GM12872 (cell line): ENCODE measurements around the gene ERMARD.

ENCODE experiments used
- TF ChIP-seq, protein P1 (sequence below): IDR thresholded peaks from 3 replicates; pipeline ENCODE4 v1.5.1; 2011; ENCODE audit warnings: low read depth, mild to moderate bottlenecking, low read length, moderate library complexity; ENCODE audit not compliant: insufficient read depth

ERMARD gene

GRCh38 chr6:169824848-169825557 is 73.6 kb downstream of the ERMARD start:
- TF ChIP-seq, protein P1, sequence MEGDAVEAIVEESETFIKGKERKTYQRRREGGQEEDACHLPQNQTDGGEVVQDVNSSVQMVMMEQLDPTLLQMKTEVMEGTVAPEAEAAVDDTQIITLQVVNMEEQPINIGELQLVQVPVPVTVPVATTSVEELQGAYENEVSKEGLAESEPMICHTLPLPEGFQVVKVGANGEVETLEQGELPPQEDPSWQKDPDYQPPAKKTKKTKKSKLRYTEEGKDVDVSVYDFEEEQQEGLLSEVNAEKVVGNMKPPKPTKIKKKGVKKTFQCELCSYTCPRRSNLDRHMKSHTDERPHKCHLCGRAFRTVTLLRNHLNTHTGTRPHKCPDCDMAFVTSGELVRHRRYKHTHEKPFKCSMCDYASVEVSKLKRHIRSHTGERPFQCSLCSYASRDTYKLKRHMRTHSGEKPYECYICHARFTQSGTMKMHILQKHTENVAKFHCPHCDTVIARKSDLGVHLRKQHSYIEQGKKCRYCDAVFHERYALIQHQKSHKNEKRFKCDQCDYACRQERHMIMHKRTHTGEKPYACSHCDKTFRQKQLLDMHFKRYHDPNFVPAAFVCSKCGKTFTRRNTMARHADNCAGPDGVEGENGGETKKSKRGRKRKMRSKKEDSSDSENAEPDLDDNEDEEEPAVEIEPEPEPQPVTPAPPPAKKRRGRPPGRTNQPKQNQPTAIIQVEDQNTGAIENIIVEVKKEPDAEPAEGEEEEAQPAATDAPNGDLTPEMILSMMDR = no peak

- TF ChIP-seq, protein P1 = no peak
These were observed 74.3 kb downstream of the ERMARD start for GRCh38 chr6:169825558-169826225.

- TF ChIP-seq, protein P1 = no peak
These were observed 75.3 kb downstream of the ERMARD start for GRCh38 chr6:169826697-169827096.

DNA sequence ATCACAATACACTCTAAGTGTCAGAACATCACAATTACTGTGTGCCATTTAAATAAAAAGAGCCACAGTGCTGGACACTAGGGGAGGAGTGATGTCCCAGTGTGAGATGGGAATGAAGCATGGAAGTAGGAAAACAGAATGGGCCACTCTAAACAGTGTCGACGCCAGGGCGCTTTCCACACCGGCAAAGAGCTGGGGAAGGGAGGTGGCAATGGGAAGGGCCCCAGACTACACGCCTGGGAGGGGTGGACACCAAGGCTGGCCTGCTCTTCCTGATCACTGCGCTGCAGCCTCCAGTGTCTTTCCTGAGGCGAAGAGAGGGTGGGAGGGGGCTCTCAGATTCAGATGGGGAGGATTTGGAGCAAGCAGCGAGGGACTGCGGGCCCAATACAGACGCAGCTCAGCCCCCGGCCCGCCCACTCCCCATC is 75.9 kb downstream of the ERMARD start:
- TF ChIP-seq, protein P1 = no peak

DNA sequence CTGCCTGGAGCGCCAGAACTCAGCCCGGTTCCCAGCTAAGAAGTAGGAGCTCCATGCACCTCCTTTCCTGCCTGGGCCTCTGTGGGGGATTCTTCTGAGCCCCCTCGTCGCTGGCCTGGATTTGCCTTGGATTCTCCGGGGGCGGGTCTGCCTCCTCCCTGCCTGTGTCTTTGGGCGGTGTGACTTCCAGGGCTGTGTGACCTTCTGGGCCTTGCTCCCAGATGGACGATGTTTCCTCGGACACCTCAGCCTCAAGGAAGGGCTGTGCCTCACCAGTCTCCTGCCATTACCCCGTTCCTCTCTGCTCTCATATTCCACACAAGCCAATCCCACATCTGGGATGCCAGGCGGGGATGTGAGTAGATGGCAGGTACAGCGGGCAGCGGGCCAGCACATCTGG is 76.8 kb downstream of the ERMARD start:
- TF ChIP-seq, protein P1 = no peak

DNA sequence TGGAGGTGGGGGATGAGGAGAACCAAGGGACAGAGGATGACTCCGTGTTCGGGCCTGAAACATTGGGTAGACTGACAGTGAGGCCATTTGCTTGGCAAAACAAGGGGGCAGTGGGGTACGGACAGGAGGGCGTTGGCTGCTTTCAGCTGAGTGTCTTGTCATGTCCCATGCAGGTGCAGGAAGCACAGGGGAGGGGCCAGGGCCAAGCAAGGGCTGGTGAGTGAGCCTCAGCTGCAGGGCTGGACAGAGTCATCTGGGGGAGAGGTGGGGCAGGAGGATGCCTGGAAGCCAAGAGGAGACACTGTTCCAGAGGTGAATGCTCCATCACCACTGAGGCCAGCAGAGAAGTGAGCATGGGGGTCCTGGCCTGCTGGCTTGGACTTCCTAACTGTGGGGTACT is 78.4 kb downstream of the ERMARD start:
- TF ChIP-seq, protein P1 = no peak

- TF ChIP-seq, protein P1 = no peak
These were observed 79.5 kb downstream of the ERMARD start for GRCh38 chr6:169830876-169831275.
